ELR (cell line): Measurements from ENCODE around the gene PDCD1LG2.
"Not testable (repeated sequence)": the region's sequence is repeated elsewhere in the genome, so short reads cannot be mapped to it uniquely, and the experiment has no call there.

ENCODE experiments used
- DNase-seq: peaks from one replicate; pipeline ENCODE4 v3.0.0-alpha.2; 2015; ENCODE audit warnings: low read depth

PDCD1LG2 gene

DNA sequence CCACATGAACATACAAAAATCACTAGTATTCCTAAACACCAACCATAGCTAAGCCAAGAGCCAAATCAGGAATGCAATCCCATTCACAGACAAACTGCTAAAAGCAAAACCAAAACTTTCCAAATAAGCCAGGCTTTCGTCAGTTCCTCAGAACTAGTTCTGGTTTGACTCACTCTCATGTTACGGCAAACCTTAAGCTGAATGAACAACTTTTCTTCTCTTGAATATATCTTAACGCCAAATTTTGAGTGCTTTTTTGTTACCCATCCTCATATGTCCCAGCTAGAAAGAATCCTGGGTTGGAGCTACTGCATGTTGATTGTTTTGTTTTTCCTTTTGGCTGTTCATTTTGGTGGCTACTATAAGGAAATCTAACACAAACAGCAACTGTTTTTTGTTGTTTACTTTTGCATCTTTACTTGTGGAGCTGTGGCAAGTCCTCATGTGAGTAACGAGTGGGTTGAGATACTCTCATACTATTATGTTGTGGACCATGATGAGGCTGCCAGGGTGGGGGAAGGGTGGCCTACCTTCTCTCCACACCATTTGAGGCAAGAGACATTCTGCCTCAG is at the start of gene PDCD1LG2:
TSS of gene PDCD1LG2 (plus strand) at position 172 of the 572 bp plus-strand sequence. CDS start 12,016 bp downstream, outside the sequence.
- peak; percentile 82 for DNase-seq

DNA sequence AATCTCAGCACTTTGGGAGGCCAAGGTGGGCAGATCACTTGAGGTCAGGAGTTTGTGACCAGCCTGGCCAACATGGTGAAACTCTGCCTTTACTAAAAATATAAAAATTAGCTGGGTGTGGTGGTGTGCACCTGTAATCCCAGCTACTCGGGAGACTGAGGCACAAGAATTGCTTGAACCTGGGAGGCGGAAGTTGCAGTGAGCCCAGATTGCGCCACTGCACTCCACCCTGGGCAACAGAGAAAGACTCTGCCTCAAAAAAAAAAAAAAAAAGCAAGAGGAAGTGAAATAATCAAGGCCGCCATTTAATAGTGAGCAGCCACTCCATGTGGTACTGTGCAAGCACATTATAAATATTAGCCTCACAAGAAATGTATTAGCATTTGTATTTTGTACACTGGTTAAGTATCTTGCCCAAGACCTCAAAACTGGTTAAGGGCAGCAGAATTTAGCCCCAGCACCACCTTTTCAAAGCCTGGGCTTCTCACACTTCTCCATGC is 45.5 kb upstream of the PDCD1LG2 start:
- DNase-seq = not testable (repeated sequence)

DNA sequence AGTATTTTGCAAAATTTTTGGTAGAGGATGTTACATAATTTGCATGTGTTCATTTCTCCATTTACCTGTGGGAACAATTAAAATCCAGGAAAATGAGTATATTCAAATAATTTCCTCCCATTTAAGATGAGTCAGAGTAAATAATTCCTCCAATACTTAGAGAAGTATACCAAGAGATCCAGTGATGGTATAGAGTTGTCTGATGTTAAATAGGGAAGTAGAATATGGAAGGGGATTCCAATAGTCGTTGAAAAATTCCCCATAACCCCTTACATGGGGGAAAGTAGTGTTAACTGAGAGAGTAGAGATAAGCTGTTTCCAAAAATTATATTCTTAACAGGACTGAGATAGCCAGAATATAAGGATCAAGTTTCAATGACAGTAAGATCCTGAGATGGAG is 44.3 kb upstream of the PDCD1LG2 start:
- DNase-seq = no peak

DNA sequence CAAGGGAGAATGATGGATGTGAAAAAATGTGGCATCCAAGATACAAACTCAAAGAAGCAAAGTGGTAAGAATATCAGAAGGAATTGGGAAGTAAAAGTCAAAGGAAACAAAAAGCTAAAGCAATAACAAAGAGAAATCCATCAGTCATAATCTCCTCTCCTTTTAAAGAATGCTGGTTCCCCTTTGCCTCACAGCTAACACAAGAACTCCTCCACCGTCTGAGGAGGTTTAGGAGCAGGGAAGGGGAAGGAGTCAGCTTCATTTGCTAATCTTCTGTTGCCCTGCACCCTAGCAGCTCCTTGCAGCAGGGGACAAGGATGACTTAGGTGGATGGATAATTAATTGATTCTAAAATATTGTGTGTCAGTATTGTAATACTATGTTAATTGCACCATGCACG is 43.6 kb upstream of the PDCD1LG2 start:
- no peak for DNase-seq

DNA sequence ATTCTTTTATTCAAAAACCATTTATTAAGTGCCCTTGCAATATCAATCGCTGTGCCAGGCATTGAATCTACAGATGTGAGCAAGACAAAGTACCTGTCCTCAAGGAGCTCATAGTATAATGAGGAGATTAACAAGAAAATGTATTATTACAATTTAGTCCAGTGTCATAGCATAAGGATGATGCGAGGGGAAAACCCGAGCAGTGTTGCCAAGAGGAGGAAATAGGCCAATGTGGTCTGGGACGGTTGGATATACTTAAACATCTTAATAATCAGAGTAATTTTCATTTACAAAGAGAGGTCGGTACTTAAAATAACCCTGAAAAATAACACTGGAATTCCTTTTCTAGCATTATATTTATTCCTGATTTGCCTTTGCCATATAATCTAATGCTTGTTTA is 41.5 kb upstream of the PDCD1LG2 start:
- DNase-seq = no peak

DNA sequence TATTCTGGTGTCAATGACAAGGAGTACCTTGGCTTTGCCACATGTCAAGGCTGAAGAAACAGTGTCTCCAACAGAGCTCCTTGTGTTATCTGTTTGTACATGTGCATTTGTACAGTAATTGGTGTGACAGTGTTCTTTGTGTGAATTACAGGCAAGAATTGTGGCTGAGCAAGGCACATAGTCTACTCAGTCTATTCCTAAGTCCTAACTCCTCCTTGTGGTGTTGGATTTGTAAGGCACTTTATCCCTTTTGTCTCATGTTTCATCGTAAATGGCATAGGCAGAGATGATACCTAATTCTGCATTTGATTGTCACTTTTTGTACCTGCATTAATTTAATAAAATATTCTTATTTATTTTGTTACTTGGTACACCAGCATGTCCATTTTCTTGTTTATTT is 40.2 kb upstream of the PDCD1LG2 start:
- no peak for DNase-seq

DNA sequence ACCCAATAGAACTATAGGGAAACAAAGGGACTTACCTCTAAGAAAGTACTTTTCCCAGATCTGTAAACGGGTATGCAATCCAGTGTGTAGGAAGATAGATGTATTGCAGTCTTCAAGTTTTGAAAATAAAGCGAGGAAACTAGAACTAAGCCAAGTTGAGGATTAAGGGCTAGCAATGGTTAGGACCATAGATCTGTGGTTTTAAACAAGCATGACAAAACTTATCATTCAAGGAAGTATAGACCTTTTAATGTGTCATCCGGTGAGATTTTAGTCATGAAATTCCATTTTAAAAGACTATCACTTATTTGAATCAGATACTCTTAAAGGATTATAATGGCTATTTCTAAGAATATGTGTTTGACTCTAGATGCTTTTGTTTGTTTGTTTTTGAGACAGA is 39.5 kb upstream of the PDCD1LG2 start:
- no peak for DNase-seq

DNA sequence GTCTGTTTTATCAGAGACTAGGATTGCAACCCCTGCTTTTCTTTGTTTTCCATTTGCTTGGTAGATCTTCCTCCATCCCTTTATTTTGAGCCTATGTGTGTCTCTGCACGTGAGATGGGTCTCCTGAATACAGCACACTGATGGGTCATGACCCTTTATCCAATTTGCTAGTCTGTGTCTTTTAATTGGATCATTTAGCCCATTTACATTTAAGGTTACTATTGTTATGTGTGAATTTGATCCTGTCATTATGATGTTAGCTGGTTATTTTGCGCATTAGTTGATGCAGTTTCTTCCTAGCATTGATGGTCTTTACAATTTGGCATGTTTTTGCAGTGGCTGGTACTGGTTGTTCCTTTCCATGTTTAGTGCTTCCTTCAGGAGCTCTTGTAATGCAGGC is 34.7 kb upstream of the PDCD1LG2 start:
- not testable (repeated sequence) for DNase-seq

DNA sequence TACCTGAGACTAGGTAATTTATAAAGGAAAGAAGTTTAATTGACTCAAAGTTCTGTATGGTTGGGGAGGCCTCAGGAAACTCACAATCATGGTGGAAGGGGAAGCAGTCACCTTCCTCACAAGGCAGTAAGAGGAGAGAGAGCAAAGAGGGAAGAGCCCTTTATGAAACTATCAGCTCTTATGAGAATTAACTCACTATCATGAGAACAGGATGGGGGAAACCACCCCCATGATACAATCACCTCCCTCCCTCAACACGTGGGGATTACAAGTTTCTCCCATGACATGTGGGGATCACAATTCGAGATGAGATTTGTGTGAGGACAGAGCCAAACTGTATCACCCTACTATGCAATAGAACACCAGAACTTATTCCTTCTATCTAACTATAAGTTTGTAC is 32.1 kb upstream of the PDCD1LG2 start:
- no peak for DNase-seq

DNA sequence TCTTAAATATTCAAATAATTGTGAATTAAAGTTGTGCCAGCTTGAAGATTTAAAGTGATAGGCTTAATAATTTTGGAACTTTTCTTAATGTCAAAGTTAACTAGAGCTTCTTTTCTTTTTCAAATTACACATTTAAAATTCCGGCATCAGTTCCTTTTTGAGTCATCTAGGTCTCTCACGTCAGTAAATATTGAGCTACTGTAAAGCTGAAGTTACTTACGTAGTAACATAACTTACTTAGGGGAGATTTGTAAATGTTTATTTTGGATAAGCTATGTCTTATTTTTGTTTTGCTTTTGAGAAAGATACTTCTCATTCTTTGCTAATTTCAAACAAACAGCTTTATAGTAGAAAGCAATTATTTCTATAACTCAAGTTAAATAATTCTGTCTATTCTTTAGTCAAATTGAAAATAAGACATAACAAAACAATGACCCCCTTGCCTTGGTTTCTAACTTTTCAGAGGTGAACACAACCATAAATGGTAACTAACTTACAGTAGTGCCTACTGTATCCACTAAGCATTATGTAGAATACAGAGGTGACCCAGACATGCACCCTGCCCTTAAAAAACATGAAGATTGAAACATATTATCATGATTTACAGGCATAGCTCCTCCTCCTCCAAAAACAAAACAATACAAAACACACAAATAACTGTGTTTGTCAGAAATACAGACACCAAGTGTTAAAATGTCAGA is 30.2 kb upstream of the PDCD1LG2 start:
- DNase-seq = no peak

DNA sequence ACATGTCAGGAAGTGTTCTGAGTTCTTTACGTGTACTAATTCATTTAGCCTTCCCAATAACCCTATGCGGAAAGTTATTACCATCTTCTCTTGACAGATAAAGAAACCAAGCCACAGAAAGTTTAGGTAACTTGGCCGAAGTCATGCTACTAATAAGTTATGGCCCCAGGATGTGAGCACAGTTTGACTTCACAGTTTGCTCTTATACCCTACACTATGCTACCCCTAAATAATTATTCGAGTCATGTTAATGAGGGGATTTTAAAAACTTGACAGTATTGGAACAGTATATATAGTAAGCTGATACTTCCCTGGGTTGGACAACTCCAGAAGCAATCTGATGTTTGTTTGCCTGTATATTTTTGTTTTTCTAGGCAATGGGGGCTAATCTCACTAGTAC is 29.4 kb upstream of the PDCD1LG2 start:
- no peak for DNase-seq

DNA sequence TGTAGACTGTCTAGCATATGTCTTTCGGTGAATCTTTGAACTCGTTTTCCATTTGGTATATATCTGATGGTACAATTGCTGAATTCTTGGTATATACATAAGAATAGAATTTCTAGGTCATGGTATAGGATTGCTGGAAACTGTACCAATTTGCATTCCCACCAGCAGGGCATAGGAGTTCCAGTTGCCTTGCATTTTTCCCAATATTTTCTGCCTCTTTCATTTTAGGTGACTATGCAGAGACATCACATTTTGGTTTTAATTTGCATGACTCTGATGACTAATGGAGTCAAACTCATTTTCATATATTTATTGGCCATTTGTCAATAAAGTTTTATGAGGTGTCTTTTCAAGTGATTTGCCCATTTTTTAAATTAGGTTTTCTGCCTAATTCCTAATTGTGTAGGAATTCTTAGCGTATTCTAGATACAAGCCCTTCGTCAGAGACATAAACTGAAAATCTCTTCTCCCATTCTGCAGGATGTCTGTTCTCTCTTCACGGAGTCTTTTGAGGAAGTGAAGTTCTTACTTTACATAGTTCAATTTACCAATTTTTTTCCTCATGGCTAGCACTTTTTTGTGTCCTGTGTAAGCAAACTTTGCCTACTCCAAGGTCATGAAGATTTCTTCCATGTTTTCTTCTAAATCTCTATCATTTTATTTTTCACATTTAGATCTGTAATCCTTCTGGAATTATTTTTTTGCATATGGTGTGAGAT is 28.9 kb upstream of the PDCD1LG2 start:
- peak; percentile 27 for DNase-seq

DNA sequence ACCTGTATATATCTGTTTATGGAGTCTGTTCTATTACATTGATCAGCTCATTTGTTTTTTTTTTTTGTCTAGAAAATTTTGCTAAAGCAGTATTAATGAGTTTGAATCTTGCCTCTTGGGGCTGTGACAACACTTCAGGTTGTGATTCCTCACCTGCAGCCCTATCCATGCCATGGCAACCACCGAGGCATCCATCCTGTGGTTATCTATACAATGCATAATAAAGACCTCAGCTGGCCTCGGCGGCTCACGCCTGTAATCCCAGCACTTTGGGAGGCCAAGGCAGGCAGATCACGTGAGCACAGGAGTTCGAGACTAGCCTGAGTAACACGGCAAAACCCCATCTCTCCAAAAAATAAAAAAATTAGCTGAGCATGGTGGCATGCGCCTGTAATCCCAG is 28.1 kb upstream of the PDCD1LG2 start:
- no peak for DNase-seq

DNA sequence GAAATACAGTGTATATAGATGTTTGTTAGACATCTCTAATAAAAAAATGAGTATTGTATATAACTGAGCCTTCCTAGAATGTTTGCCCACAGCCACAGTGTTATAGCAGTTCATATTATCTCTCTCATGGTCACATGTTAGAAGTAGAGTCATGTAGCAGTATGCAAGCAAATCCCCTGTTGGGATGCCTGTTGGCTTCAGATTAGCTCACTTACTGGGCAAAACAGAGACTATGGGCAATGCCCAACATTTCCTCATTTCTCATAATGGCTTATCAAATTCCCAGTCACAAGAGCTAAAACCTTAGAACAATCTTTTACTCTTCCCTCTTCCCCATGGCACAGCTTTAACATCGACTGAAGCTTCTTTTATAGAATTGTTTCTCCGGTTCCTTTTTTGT is 27.0 kb upstream of the PDCD1LG2 start:
- DNase-seq = no peak

DNA sequence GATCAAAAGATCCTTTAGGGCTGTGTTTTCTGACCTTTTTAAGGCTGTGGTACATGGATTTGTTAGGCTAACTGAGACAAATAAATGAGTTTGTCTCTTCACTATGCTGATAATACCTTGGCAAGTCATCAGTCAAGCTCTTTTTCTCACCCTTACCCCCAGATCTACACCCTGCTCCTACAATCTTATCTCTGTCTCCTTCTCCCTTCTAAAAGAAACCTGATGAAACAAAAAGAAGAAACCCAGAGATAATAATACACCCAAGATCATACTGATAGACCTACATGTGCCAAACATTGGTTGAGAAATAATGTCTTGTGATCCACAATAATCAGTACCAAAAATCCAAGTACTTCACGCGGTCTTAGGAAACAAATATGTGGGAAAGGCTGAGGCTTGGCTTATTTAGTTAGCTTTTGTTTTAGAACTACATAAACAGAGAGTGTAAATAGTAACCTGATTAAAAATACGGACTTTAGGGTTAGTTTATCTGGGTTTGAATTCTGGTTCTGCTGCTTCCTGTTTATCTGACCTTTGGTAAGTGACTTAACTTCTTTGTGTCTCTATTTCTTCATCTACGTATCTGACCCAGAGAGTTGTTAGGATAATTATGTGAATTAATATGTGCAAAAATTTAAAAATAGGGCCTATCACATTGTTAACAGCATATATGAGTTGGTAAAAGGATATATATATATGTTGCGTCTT is 24.8 kb upstream of the PDCD1LG2 start:
- DNase-seq = no peak

DNA sequence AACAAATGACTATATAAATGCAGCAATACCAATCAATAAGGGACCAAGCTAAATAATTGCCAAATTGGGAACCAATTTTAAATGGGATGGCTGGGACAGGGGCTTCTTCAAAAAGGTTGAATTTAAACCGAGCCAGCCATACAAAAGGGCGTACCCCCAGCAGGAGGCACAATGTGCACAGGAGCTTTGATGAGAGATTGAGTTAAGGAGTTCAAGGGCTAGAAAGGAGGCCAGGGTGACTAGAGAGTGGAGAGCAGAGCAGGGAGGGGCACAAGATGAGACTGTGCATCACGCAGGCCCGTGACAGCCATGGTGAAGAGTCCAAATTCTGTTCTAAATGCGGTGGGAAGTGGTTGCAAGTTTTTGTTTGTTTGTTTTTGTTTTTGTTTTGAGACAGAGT is 23.3 kb upstream of the PDCD1LG2 start:
- DNase-seq = no peak

DNA sequence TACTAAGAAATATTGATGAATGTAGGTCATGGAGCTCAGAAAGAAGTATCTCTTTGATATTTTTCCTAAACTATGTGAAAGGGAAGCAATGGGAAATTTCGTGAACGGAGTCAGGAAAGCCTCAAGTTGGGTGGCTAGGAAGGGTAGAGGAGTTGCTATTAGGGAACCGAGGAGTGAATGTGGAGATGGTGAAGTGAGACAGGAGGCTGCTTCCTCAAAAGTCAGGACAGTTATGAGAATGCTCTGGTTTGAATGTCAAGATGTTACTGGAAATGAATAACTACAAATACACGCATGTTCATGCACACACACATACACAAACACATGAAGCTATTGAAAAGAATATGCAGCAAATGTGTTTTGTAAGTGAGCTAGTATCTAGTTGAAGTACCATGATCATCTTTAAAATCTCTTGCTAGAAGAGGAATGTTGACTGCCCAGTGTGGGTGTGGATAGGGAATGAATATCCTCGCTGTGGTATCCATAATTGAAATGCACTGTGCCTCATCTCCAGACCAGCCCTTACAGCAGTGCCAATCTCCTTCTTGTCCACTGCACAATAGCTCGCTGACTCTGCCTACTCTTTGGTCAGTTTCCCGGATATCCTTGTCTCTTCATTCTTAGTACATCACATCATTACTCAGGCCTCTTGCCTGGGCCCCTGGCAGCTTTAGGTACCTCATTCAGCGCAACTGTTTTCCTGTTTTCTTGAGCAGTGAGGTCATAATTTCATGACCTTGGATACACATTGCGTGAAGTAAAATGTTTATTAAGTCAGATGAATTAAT is 21.9 kb upstream of the PDCD1LG2 start:
- DNase-seq = no peak

DNA sequence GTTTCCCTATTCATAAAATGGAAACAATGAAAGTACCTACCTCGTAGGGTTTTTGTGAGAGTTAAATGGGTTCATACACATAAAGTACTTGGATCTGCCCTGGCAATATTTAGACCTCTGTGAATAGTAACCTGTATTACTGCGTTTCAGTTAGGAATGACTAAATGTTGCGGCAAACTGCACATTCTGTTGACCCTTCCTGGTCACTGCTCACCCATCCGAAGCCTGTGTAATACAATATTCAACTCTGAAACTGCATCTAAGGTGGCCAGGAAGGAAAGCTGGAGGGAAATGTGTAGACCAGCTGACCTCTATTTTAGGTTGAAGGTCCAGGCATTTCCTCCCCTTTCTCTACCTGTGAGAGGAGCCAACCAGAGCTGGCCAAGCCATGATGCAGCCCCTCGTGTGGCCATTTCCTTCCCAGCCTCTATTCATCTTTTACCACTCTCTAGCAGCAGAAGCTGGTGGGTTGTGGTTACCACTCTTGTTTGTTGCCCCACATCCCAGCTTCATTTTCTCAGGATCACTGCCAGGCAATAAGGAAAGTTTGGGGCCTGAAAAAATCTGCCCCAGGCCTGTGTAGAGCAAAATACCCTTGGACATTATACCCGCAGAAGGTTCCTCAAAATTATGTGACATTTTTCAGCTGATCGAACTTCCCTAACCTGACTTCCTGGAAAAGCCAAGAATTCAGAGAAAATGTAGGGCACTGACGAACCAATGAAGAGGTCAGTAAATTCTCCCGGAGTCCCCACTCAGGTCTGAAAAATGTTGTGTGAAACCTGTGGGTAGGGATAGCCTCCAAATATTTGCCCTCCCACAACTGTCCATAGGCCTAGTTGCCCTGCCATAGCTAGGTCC is 20.5 kb upstream of the PDCD1LG2 start:
- no peak for DNase-seq

DNA sequence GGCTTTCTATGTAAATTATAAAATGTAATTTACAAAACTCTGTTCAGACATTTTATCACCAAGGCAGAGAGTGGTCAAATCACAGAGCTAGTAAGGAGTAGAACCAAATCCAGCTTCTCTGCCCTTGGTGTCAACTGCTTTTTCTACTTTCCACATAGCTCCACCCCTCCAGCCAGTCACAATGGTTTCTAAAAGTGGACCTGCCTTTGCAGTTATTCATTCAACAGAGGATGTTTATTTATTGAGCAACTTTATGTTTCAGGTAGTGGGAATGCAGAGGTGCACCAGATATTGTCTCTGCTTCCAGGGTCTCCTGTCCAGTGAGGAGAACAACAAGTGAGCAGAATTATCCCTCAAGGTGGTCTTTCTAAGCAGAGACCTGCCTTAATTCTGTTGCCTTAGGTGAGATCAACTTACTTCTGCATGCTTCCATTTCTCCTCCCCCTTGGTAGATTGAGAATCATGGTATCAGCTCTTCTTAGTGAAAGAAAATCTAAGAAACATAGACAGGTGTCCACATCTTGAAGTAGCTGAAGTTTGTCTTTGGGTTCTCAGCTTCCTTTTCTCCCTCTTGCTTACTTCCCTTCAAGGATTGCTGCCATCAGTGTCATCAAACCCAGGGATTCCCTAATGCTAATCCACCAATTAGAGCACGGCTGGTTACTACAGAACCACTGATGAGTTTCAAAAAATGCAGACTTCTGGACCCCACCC is 17.2 kb upstream of the PDCD1LG2 start:
- DNase-seq = peak; percentile 35
